Adipocyte (in vitro differentiated cells): ENCODE results near the gene PLEKHM1.
"Not testable (repeated sequence)": the region's sequence is repeated elsewhere in the genome, so short reads cannot be mapped to it uniquely, and the experiment has no call there.

Experiments
- DNase-seq: peaks from one replicate; pipeline ENCODE4 v3.0.0-alpha.2; 2015; ENCODE audit warnings: low read depth
- H3K27me3 ChIP-seq: replicated peaks from 2 replicates; pipeline ENCODE4 v1.7.0; 2013; ENCODE audit warnings: mild to moderate bottlenecking, low read length, moderate library complexity; ENCODE audit not compliant: control insufficient read depth, insufficient read depth
- H3K36me3 ChIP-seq: 2 replicates; pipeline ENCODE4 v1.7.0; 2013; ENCODE audit warnings: low read length, mild to moderate bottlenecking, moderate library complexity; ENCODE audit not compliant: control insufficient read depth, insufficient read depth, severe bottlenecking
- H3K4me1 ChIP-seq: 2 replicates; pipeline ENCODE4 v1.7.0; 2013; ENCODE audit warnings: mild to moderate bottlenecking, low read length, moderate library complexity; ENCODE audit not compliant: control insufficient read depth, insufficient read depth
- H3K4me3 ChIP-seq: 2 replicates; pipeline ENCODE4 v1.7.0; 2013; ENCODE audit warnings: mild to moderate bottlenecking, low read length, moderate library complexity
- H3K9ac ChIP-seq: 2 replicates; pipeline ENCODE4 v1.7.0; 2013; ENCODE audit warnings: mild to moderate bottlenecking, low read length, moderate library complexity
- H3K9me3 ChIP-seq: 2 replicates; pipeline ENCODE4 v1.7.0; 2013; ENCODE audit warnings: mild to moderate bottlenecking, low read length, moderate library complexity; ENCODE audit not compliant: control insufficient read depth

PLEKHM1 gene

DNA sequence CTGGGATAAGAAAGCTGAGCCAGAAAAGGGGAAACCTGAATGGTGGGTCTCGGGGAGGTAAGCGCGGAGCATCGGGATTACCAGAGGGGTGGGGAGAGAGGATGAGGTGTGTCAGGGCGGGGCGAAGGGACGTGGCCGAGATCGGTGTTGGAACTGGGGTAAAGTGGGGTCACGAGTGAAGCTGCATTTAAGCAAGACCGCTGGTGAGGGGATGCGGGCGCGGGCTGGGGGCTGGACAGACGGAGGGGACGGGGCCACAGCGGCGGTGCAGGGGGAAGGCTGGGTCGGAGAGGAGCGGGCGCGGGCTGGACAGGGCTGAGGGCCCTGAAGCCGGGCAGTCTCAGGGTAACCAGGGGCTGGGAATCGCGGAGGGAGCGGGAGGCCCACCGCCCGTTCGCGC is 323 bp downstream of the PLEKHM1 start:
- H3K27me3 ChIP-seq, H3K9me3 ChIP-seq, H3K36me3 ChIP-seq: not testable (repeated sequence)
- Histone ChIP-seq H3K4me1 (peaks cover 18% of the 10 kb centered on the region), H3K4me3 (peak overlapping the region; percentile 83), H3K9ac (peak overlapping the region; percentile 83)
- peak; percentile 43 for DNase-seq

- H3K9me3 ChIP-seq, H3K4me3 ChIP-seq, H3K36me3 ChIP-seq, H3K27me3 ChIP-seq: not testable (repeated sequence)
- DNase-seq = peak; percentile 96
- Histone ChIP-seq H3K9ac (peak overlapping the region; percentile 29), H3K4me1 (peaks cover 21% of the 10 kb centered on the region)
Measured at GRCh38 chr17:45487704-45488103, 2.8 kb downstream of the PLEKHM1 start.

- H3K9ac ChIP-seq, DNase-seq, H3K4me3 ChIP-seq, H3K9me3 ChIP-seq, H3K36me3 ChIP-seq, H3K27me3 ChIP-seq: not testable (repeated sequence)
- H3K4me1 ChIP-seq = peaks cover 16% of the 10 kb centered on the region
Measured at GRCh38 chr17:45483591-45484216, 6.8 kb downstream of the PLEKHM1 start.

DNA sequence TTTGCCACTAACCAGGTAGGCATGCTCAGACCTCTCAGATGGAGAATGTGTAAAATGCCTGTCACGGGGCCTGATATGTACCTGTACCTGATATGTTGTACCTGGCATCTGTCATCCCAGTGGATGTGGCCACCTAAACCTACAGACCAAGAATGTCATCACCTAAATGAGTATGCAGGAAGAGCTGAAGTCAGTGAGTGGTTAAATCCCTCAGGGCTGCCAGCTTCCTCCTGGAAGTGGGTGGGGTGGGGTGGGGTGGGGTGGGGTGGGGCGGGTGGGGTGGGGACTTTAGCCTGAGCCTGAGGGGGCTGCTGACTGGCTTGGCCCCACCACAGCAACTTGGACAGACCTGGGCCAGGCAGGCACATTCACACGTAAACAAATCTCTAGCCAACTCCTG is 7.3 kb downstream of the PLEKHM1 start:
- not testable (repeated sequence) for H3K36me3 ChIP-seq, H3K4me3 ChIP-seq, H3K9ac ChIP-seq, DNase-seq, H3K9me3 ChIP-seq, H3K27me3 ChIP-seq
- H3K4me1 ChIP-seq = peaks cover 12% of the 10 kb centered on the region

DNA sequence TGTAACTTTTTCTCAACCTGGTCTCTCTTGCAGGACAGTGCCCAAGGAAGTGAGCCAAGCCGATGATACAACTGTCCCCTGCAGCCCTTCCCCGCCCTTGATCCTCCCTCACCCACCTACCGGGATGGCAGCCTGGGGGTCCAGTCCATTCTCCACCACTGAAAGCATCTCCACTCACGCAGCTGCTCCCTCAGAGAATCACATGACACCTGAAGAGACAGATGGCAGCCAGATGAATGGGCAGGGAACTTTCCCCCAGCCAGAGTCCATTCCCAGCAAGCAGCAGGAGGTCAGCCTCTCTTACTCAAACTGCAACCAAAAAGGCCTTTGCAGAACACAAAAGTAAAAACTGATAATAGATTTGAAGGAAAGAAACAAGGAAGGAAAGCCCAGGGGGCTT is 8.2 kb downstream of the PLEKHM1 start:
- not testable (repeated sequence) for DNase-seq, H3K4me3 ChIP-seq, H3K4me1 ChIP-seq, H3K9ac ChIP-seq, H3K9me3 ChIP-seq, H3K27me3 ChIP-seq
- peaks cover 12% of the 10 kb centered on the region for H3K36me3 ChIP-seq

- not testable (repeated sequence) for H3K4me1 ChIP-seq, H3K9ac ChIP-seq, H3K9me3 ChIP-seq, H3K27me3 ChIP-seq, H3K4me3 ChIP-seq, DNase-seq
- H3K36me3 ChIP-seq = peaks cover 36% of the 10 kb centered on the region
Measured at GRCh38 chr17:45475436-45475835, 15.1 kb downstream of the PLEKHM1 start.

DNA sequence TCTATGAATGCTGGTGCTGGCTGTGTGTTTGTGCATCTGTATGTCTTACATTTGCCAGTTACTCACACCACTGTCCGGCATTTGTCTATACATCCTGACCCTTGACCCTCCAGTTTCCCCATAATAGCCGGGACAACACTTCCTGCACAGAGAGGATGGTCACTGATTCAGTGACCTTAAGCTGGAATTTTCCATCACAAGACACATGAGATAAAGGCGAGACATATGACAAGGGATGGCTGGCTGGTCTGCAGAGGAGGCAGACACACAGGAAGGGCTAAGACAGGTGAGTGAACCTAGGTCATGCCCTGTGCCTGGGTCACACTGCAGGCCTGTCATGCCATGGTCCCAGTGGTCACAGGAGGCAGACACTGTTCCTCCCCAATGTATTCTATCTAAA is 18.3 kb downstream of the PLEKHM1 start:
- H3K36me3 ChIP-seq = peaks cover 41% of the 10 kb centered on the region
- not testable (repeated sequence) for DNase-seq, H3K27me3 ChIP-seq, H3K9me3 ChIP-seq, H3K9ac ChIP-seq, H3K4me1 ChIP-seq, H3K4me3 ChIP-seq

GRCh38 chr17:45469204-45469563 is 21.3 kb downstream of the PLEKHM1 start:
- H3K9ac ChIP-seq, H3K4me1 ChIP-seq, DNase-seq, H3K4me3 ChIP-seq, H3K9me3 ChIP-seq, H3K27me3 ChIP-seq: not testable (repeated sequence)
- peaks cover 23% of the 10 kb centered on the region for H3K36me3 ChIP-seq

DNA sequence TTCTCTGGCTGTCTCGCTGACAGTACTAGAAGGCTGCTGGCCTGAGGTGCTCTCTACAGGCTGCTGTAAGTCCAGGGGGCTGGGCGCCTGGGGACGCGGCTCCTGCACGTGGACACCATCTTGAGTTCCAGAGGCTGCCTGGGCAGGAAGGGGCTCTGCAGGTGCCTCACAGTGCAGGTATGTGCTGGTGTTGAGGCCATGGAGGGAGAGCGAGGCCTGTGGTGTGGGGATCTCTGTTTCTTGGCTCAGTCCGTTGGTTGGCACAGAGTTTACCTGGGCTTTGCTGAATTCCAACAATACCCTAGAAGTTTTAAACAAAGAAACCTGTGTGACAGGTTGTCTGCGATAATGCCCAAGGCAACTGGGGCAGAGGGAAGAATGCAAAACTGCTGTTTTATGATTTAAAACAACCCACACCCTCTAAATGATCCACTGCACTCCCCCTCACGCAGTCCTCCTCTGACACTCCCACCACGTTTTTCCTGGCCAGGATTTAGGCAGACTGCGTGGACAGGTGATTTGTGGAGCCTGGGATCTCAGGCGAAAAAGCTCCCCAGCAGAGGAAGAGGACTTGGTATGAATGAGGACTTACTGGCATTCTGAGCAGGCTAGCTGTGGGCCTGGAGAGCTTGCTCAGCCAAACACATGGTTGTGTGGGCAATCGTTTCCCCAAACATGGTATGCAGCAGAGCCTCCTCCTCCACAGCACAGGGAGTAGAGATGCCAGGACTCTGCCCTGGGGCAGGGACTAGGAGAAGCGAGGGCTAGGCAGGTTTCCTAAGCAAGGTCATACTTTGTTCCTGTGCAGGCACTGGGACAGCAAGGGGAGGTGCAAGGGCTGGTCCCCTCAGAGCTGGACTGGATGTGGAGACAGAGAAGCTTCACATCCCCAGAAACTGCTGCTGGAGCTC is 22.0 kb downstream of the PLEKHM1 start:
- not testable (repeated sequence) for DNase-seq, H3K9me3 ChIP-seq, H3K4me3 ChIP-seq, H3K9ac ChIP-seq, H3K27me3 ChIP-seq, H3K4me1 ChIP-seq
- H3K36me3 ChIP-seq = peaks cover 23% of the 10 kb centered on the region

- not testable (repeated sequence) for H3K36me3 ChIP-seq, H3K9ac ChIP-seq, H3K9me3 ChIP-seq, H3K4me3 ChIP-seq, H3K27me3 ChIP-seq, H3K4me1 ChIP-seq
- peak; percentile 21 for DNase-seq
Measured at GRCh38 chr17:45461524-45462327, 28.8 kb downstream of the PLEKHM1 start.

GRCh38 chr17:45460422-45460821 is 30.1 kb downstream of the PLEKHM1 start:
- not testable (repeated sequence) for H3K4me3 ChIP-seq, H3K9ac ChIP-seq, H3K27me3 ChIP-seq, H3K9me3 ChIP-seq, DNase-seq, H3K4me1 ChIP-seq
- H3K36me3 ChIP-seq = peaks cover 11% of the 10 kb centered on the region
